NCI-H1436 treated with DMSO at 0.1 percent for 48 hours (cell line): ENCODE data around the gene TMEM117.

Experiments
- DNase-seq: peaks from one replicate; lab custom pipeline; 2025; lab: John Stamatoyannopoulos, UW

TMEM117 gene

GRCh38 chr12:43835656-43836474 is at the start of gene TMEM117:
TMEM117 (plus strand) TSS chr12:43836081.
- no peak for DNase-seq

GRCh38 chr12:43786899-43787693 is 48.8 kb upstream of the TMEM117 start:
- DNase-seq = no peak

GRCh38 chr12:43789941-43790340 is 45.9 kb upstream of the TMEM117 start:
- DNase-seq = no peak

GRCh38 chr12:43795716-43796280 is 40.1 kb upstream of the TMEM117 start:
- no peak for DNase-seq

- DNase-seq = no peak
These were observed 38.2 kb upstream of the TMEM117 start for GRCh38 chr12:43797561-43798217.

GRCh38 chr12:43805149-43805859 is 30.6 kb upstream of the TMEM117 start:
- no peak for DNase-seq

GRCh38 chr12:43805860-43806736 is 29.8 kb upstream of the TMEM117 start, which contains the start of gene TWF1:
TWF1 (minus strand) TSS chr12:43806317; CDS start chr12:43806245, 72 bp downstream.
- no peak for DNase-seq

- no peak for DNase-seq
These were observed 29.2 kb upstream of the TMEM117 start for GRCh38 chr12:43806737-43807072.

- no peak for DNase-seq
These were observed 28.5 kb upstream of the TMEM117 start for GRCh38 chr12:43807386-43807785.

- DNase-seq = no peak
These were observed 23.8 kb upstream of the TMEM117 start for GRCh38 chr12:43812057-43812456.

GRCh38 chr12:43812926-43813325 is 23.0 kb upstream of the TMEM117 start:
- DNase-seq = no peak

- DNase-seq = no peak
These were observed 20.5 kb upstream of the TMEM117 start for GRCh38 chr12:43815416-43815815.

GRCh38 chr12:43816168-43816567 is 19.7 kb upstream of the TMEM117 start:
- DNase-seq = no peak

GRCh38 chr12:43824207-43824775 is 11.6 kb upstream of the TMEM117 start:
- DNase-seq = no peak

- no peak for DNase-seq
These were observed 9.2 kb upstream of the TMEM117 start for GRCh38 chr12:43826681-43827080.

- DNase-seq = no peak
These were observed 8.8 kb upstream of the TMEM117 start for GRCh38 chr12:43827093-43827492.

- no peak for DNase-seq
These were observed 3.3 kb upstream of the TMEM117 start for GRCh38 chr12:43832463-43833168.

- no peak for DNase-seq
These were observed 621 bp upstream of the TMEM117 start for GRCh38 chr12:43835264-43835655.

- DNase-seq = no peak
These were observed 651 bp downstream of the TMEM117 start for GRCh38 chr12:43836475-43836989.
